Measurements from ENCODE around the gene LHX2.
"Not testable (repeated sequence)": the region's sequence is repeated elsewhere in the genome, so short reads cannot be mapped to it uniquely, and the experiment has no call there.

The LHX2 gene

GRCh38 chr9:123973590-123974223 lies 37.9 kb upstream of the LHX2 start:
- in situ Hi-C loops (cut with HindIII; ENCODE audit: low pct_ligation_motif_present, low sequenced_read_pairs): no loop called here
- DNase-seq: no peak
- H3K36me3 ChIP-seq (replicated peaks): no peaks in the 10 kb centered on the region
- H3K4me3 ChIP-seq (ENCODE audit: low read depth, low read length): no peak overlapping the region
- no peak for TF ChIP-seq CTCF (IDR thresholded peaks at IDR 0.05; ENCODE audit: low read depth, low read length, missing control alignments)
- no peaks in the 10 kb centered on the region for H3K27me3 ChIP-seq (replicated peaks)
- no peak overlapping the region for H3K27ac ChIP-seq

- no peak for TF ChIP-seq CTCF (IDR thresholded peaks at IDR 0.05; ENCODE audit: low read depth, low read length, missing control alignments)
- no peaks in the 10 kb centered on the region for H3K36me3 ChIP-seq (replicated peaks)
- H3K4me3 ChIP-seq (ENCODE audit: low read depth, low read length): no peak overlapping the region
- in situ Hi-C loops (cut with HindIII; ENCODE audit: low pct_ligation_motif_present, low sequenced_read_pairs): no loop called here
- DNase-seq: no peak
- H3K27me3 ChIP-seq (replicated peaks): no peaks in the 10 kb centered on the region
- no peak overlapping the region for H3K27ac ChIP-seq
Observed at GRCh38 chr9:123974471-123974870, 37.1 kb upstream of the LHX2 start.

DNA sequence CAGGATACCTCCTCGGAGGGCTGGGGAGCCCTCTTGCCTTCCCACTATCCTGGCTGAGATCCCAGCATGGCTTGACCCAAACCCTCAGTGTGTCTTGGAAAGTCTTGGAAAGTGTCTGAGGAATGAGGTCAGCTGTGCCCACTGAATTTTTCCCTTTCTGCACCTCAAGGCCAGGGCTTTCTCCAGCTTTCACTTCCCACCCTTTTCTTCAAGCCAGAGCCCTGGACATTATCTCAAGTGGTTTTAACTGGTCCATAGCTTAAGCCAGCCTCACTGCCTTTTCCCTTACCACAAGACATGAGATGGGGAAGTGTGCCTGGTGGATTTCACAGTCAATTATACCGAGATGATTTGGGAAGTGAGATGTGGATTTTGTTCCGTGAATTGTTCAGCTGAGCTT lies 35.7 kb upstream of the LHX2 start:
- H3K4me3 ChIP-seq (ENCODE audit: low read depth, low read length): no peak overlapping the region
- H3K36me3 ChIP-seq (replicated peaks): no peaks in the 10 kb centered on the region
- TF ChIP-seq CTCF (IDR thresholded peaks at IDR 0.05; ENCODE audit: low read depth, low read length, missing control alignments): no peak
- peaks cover 2% of the 10 kb centered on the region for H3K27me3 ChIP-seq (replicated peaks)
- no peak overlapping the region for H3K27ac ChIP-seq
- no peak for DNase-seq
- in situ Hi-C loops (cut with HindIII; ENCODE audit: low pct_ligation_motif_present, low sequenced_read_pairs): no loop called here

GRCh38 chr9:123976579-123976978 lies 35.0 kb upstream of the LHX2 start:
- in situ Hi-C loops (cut with HindIII; ENCODE audit: low pct_ligation_motif_present, low sequenced_read_pairs): not testable (repeated sequence)

GRCh38 chr9:123978981-123979380 lies 32.6 kb upstream of the LHX2 start:
- DNase-seq: no peak
- Histone ChIP-seq H3K4me3 (ENCODE audit: low read depth, low read length) (no peak overlapping the region), H3K27me3 (replicated peaks) (peaks cover 19% of the 10 kb centered on the region), H3K36me3 (replicated peaks) (no peaks in the 10 kb centered on the region), H3K27ac (no peak overlapping the region)
- in situ Hi-C loops (cut with HindIII; ENCODE audit: low pct_ligation_motif_present, low sequenced_read_pairs): no loop called here
- TF ChIP-seq CTCF (IDR thresholded peaks at IDR 0.05; ENCODE audit: low read depth, low read length, missing control alignments): no peak

More at GRCh38 chr9:123976579-123976978, 35.0 kb upstream of the LHX2 start:
- H3K4me3 ChIP-seq (ENCODE audit: low read depth, low read length); H3K27ac ChIP-seq; H3K36me3 ChIP-seq (replicated peaks); DNase-seq; H3K27me3 ChIP-seq (replicated peaks): not testable (repeated sequence)

DNA sequence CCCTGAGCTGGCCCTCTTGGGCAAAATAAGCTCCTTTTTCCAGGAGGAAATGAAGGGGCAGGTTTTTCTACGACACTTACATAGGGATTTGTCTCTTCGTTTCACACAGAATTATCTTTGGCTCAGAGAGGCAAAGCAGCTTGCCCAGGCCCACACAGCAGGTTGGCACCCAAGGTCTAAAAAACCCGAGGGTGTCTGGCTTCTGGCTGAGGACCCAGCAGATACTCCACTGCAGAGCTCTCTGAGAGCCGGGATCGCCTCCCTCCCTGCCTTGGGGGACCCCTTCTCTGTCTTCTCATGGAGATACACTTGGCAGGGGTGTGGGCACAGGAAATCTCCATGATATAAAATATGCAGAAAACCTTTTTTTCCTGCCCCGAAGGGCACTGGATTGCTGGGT lies 29.0 kb upstream of the LHX2 start:
- peaks cover 25% of the 10 kb centered on the region for H3K27me3 ChIP-seq (replicated peaks)
- no peak for DNase-seq
- in situ Hi-C loops (cut with HindIII; ENCODE audit: low pct_ligation_motif_present, low sequenced_read_pairs): no loop called here
- no peak overlapping the region for H3K27ac ChIP-seq
- H3K36me3 ChIP-seq (replicated peaks): no peaks in the 10 kb centered on the region
- no peak for TF ChIP-seq CTCF (IDR thresholded peaks at IDR 0.05; ENCODE audit: low read depth, low read length, missing control alignments)
- H3K4me3 ChIP-seq (ENCODE audit: low read depth, low read length): no peak overlapping the region

Data from brain microvascular endothelial cell (primary cell).